KOPT-K1 (cell line): ENCODE results near the gene NRK.
"Not testable (repeated sequence)": the region's sequence is repeated elsewhere in the genome, so short reads cannot be mapped to it uniquely, and the experiment has no call there.

Source experiments
- H3K27ac ChIP-seq: fragments of 200-600 bp; sonication (generic); 2 replicates; pipeline ENCODE4 v1.5.1; 2016; ENCODE audit warnings: antibody characterized with exemption, mild to moderate bottlenecking, low read depth, low read length; ENCODE audit not compliant: poor library complexity, severe bottlenecking
- H3K36me3 ChIP-seq: fragments of 200-600 bp; sonication (generic); 2 replicates; pipeline ENCODE4 v1.5.1; 2017; ENCODE audit warnings: antibody characterized with exemption, mild to moderate bottlenecking, low read length, moderate library complexity; ENCODE audit not compliant: insufficient read depth
- H3K9me3 ChIP-seq: fragments of 200-600 bp; sonication (generic); 2 replicates; pipeline ENCODE4 v1.5.1; 2017; ENCODE audit warnings: antibody characterized with exemption, low read length, mild to moderate bottlenecking; ENCODE audit not compliant: insufficient read depth, poor library complexity, severe bottlenecking

NRK gene

GRCh38 chrX:105981772-105982485 lies 159.6 kb downstream of the NRK start:
- Histone ChIP-seq H3K9me3 (no peaks in the 10 kb centered on the region), H3K27ac (no peak overlapping the region)

GRCh38 chrX:105988487-105988886 lies 166.1 kb downstream of the NRK start:
- not testable (repeated sequence) for H3K9me3 ChIP-seq, H3K27ac ChIP-seq, H3K36me3 ChIP-seq

More at GRCh38 chrX:105981772-105982485, 159.6 kb downstream of the NRK start:
- no peaks in the 10 kb centered on the region for H3K36me3 ChIP-seq

GRCh38 chrX:105999294-105999693 lies 177.0 kb downstream of the NRK start:
- no peak overlapping the region for H3K27ac ChIP-seq
- no peaks in the 10 kb centered on the region for H3K9me3 ChIP-seq

GRCh38 chrX:106000203-106000602 lies 177.9 kb downstream of the NRK start:
- Histone ChIP-seq H3K9me3 (no peaks in the 10 kb centered on the region), H3K36me3 (no peaks in the 10 kb centered on the region), H3K27ac (no peak overlapping the region)

More at GRCh38 chrX:105999294-105999693, 177.0 kb downstream of the NRK start:
- no peaks in the 10 kb centered on the region for H3K36me3 ChIP-seq

- H3K27ac ChIP-seq, H3K36me3 ChIP-seq, H3K9me3 ChIP-seq: not testable (repeated sequence)
Measured at GRCh38 chrX:106000609-106001008, 178.3 kb downstream of the NRK start.

GRCh38 chrX:106005684-106006083 lies 183.3 kb downstream of the NRK start:
- Histone ChIP-seq H3K36me3 (no peaks in the 10 kb centered on the region), H3K9me3 (no peaks in the 10 kb centered on the region), H3K27ac (no peak overlapping the region)

GRCh38 chrX:106007815-106008214 lies 185.5 kb downstream of the NRK start:
- no peak overlapping the region for H3K27ac ChIP-seq
- H3K9me3 ChIP-seq: no peaks in the 10 kb centered on the region
- H3K36me3 ChIP-seq: no peaks in the 10 kb centered on the region
